CD4-positive, alpha-beta T cell treated with Interleukin-21 for 1 hour (primary cell): ENCODE data around the gene N4BP2L2.
"Not testable (repeated sequence)": the region's sequence is repeated elsewhere in the genome, so short reads cannot be mapped to it uniquely, and the experiment has no call there.

ENCODE experiments used
- DNase-seq: peaks from one replicate; pipeline ENCODE4 v3.0.0-alpha.2; 2020

N4BP2L2 gene

GRCh38 chr13:32538621-32539246, at the start of gene N4BP2L2:
N4BP2L2 (minus strand) TSS chr13:32538795; CDS start chr13:32537027, 1,768 bp downstream.
- peak; percentile 95 for DNase-seq

GRCh38 chr13:32587811-32588170, 49.2 kb upstream of the N4BP2L2 start:
- no peak for DNase-seq

GRCh38 chr13:32587011-32587810, 48.6 kb upstream of the N4BP2L2 start:
- DNase-seq, result peak; percentile 60

GRCh38 chr13:32586080-32586900, 47.7 kb upstream of the N4BP2L2 start, which contains the start of gene PDS5B:
PDS5B (plus strand) TSS chr13:32586452; CDS start chr13:32648773, 62,321 bp downstream.
- peak; percentile 96 for DNase-seq

- peak; percentile 1 for DNase-seq
These were observed 47.0 kb upstream of the N4BP2L2 start for GRCh38 chr13:32585550-32586079.

GRCh38 chr13:32582991-32583390, 44.4 kb upstream of the N4BP2L2 start:
- no peak for DNase-seq

- DNase-seq, result no peak
These were observed 43.7 kb upstream of the N4BP2L2 start for GRCh38 chr13:32582281-32582680.

- peak; percentile 43 for DNase-seq
These were observed 42.7 kb upstream of the N4BP2L2 start for GRCh38 chr13:32581177-32581786.

- no peak for DNase-seq
These were observed 38.4 kb upstream of the N4BP2L2 start for GRCh38 chr13:32577032-32577431.

GRCh38 chr13:32575687-32576086, 37.1 kb upstream of the N4BP2L2 start:
- DNase-seq, result not testable (repeated sequence)

GRCh38 chr13:32560842-32561241, 22.2 kb upstream of the N4BP2L2 start:
- not testable (repeated sequence) for DNase-seq

- no peak for DNase-seq
These were observed 17.0 kb upstream of the N4BP2L2 start for GRCh38 chr13:32555613-32556012.

GRCh38 chr13:32553720-32554119, 15.1 kb upstream of the N4BP2L2 start:
- no peak for DNase-seq

GRCh38 chr13:32549788-32550187, 11.2 kb upstream of the N4BP2L2 start:
- no peak for DNase-seq

GRCh38 chr13:32548837-32549236, 10.2 kb upstream of the N4BP2L2 start:
- no peak for DNase-seq

GRCh38 chr13:32545083-32545482, 6.5 kb upstream of the N4BP2L2 start:
- DNase-seq, result no peak

- no peak for DNase-seq
These were observed 3.6 kb upstream of the N4BP2L2 start for GRCh38 chr13:32542221-32542620.

- DNase-seq, result no peak
These were observed 413 bp downstream of the N4BP2L2 start for GRCh38 chr13:32538143-32538620.

- peak; percentile 61 for DNase-seq
These were observed 934 bp downstream of the N4BP2L2 start for GRCh38 chr13:32537580-32538142.

- no peak for DNase-seq
These were observed 2.8 kb downstream of the N4BP2L2 start for GRCh38 chr13:32535748-32536147.

- DNase-seq, result no peak
These were observed 3.5 kb downstream of the N4BP2L2 start for GRCh38 chr13:32535115-32535514.

- peak; percentile 55 for DNase-seq
These were observed 7.7 kb downstream of the N4BP2L2 start for GRCh38 chr13:32530841-32531253.
